ENCODE data around the gene FAN1. TPM values are rescaled to one million over a fixed set of nuclear protein-coding genes. Genes with fewer than 3 reads are reported as not detected.

The FAN1 gene
- total RNA-seq, 1 donor from 2014 or later, result 25.3 TPM

DNA sequence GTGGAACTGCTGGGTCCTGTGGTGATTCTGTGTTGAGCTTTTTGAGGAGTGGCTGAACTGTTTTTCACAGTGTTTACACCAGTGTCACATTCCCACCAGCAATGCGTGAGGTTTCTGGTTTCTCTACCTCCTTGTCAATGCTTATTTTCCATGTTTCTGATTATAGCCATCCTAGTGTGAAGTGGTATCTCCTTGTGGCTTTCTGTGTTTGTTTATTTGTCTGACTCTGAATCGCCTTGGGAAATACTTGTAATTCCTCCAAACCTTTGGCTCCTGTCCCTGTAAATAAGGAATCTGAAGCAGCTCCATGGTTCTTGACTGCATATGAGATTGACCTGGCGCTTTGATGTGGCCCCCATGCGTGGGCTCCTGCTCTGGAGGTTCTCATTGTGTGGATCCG is 20.6 kb downstream of the FAN1 start:
- H3K4me1 ChIP-seq, result peaks cover 52% of the 10 kb centered on the region
- H3K27ac ChIP-seq (replicated peaks), result peak overlapping the region; percentile 79
- H3K27me3 ChIP-seq (ENCODE audit: low read depth), result no peaks in the 10 kb centered on the region
- TF ChIP-seq, protein P1, sequence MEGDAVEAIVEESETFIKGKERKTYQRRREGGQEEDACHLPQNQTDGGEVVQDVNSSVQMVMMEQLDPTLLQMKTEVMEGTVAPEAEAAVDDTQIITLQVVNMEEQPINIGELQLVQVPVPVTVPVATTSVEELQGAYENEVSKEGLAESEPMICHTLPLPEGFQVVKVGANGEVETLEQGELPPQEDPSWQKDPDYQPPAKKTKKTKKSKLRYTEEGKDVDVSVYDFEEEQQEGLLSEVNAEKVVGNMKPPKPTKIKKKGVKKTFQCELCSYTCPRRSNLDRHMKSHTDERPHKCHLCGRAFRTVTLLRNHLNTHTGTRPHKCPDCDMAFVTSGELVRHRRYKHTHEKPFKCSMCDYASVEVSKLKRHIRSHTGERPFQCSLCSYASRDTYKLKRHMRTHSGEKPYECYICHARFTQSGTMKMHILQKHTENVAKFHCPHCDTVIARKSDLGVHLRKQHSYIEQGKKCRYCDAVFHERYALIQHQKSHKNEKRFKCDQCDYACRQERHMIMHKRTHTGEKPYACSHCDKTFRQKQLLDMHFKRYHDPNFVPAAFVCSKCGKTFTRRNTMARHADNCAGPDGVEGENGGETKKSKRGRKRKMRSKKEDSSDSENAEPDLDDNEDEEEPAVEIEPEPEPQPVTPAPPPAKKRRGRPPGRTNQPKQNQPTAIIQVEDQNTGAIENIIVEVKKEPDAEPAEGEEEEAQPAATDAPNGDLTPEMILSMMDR (IDR thresholded peaks at IDR 0.05; ENCODE audit: borderline replicate concordance), result no peak
- peaks cover 71% of the 10 kb centered on the region for H3K36me3 ChIP-seq
- DNase-seq, result no peak
- no peaks in the 10 kb centered on the region for H3K9me3 ChIP-seq (replicated peaks)
- intact Hi-C loops (cut with micrococcal nuclease), result no loop called here
- no peak overlapping the region for H3K4me3 ChIP-seq

DNA sequence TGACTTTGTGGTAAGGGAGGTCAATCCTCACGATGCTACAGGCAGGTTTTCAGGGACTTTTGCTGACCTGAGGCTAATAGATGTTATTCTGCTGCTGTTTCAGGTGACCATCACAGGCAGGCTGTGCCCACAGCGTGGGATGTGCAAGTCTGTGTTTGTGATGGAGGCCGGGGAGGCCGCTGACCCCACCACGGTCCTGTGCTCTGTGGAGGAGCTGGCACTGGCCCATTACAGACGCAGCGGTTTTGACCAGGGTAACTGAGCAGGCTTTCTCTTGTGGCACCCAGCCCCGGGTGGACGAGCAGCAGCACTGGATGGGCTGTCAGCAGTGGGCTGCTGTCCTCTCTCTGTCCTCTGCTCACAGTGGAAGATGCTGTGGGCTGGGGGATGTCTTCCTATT is 22.0 kb downstream of the FAN1 start:
- intact Hi-C loops (cut with micrococcal nuclease), result no loop called here
- DNase-seq, result no peak
- TF ChIP-seq, protein P1 (IDR thresholded peaks at IDR 0.05; ENCODE audit: borderline replicate concordance), result no peak
- Histone ChIP-seq H3K27ac (replicated peaks) (no peak overlapping the region), H3K36me3 (peaks cover 69% of the 10 kb centered on the region), H3K4me1 (peaks cover 41% of the 10 kb centered on the region), H3K4me3 (no peak overlapping the region), H3K27me3 (ENCODE audit: low read depth) (no peaks in the 10 kb centered on the region), H3K9me3 (replicated peaks) (no peaks in the 10 kb centered on the region)

DNA sequence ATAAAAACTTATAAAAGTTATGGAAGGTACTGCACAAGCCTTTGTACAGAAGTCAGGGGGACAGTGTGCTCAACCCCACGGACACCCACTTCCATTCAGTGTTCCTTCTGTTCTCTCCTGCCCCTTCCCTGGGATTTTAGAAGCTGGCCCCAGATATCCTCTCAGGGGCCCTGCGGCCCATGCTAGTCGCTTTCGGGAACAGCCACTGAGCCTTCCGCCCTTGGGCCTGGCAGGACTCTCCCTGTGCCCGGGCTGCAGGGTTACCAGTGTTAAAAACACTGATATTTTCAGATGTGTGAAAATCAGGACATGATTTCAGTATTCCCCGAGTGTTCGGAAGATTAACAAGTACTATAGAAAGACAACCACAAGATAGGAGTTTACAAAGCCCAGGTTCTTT is 22.4 kb downstream of the FAN1 start:
- Histone ChIP-seq H3K27ac (replicated peaks) (no peak overlapping the region), H3K4me1 (peaks cover 36% of the 10 kb centered on the region), H3K4me3 (no peak overlapping the region), H3K36me3 (peaks cover 69% of the 10 kb centered on the region), H3K9me3 (replicated peaks) (no peaks in the 10 kb centered on the region), H3K27me3 (ENCODE audit: low read depth) (no peaks in the 10 kb centered on the region)
- DNase-seq, result no peak
- intact Hi-C loops (cut with micrococcal nuclease), result no loop called here
- TF ChIP-seq, protein P1 (IDR thresholded peaks at IDR 0.05; ENCODE audit: borderline replicate concordance), result no peak

DNA sequence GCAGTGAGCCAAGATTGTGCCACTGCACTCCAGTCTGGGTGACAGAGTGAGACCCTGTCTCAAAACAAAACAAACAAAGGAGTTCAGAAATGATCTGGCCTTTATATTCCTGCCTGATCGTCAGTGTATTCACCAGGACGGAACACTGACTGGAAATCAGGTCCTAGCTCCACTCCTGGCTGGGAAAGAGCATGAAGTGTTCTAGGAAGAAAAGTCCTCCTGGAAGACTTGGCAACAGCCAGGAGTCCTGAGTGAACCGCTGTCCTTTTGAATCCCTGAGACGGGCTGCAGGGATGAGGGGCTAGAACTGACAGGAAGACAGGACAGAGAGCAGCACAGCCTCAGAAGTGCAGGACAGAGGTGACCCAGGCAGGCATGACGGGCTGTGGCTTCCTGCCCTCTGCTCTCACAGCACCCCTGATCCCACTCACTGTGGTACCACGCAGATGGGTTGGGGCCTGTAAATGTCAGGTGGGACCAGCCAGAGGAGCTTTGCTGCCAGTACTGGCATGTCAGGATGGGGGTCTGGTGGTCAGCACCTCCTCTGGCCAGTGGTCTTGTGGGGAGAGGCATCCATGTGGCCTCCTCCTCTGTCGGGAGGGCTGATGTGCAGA is 23.5 kb downstream of the FAN1 start:
- intact Hi-C loops (cut with micrococcal nuclease), result no loop called here
- Histone ChIP-seq H3K27ac (replicated peaks) (no peak overlapping the region), H3K36me3 (peaks cover 76% of the 10 kb centered on the region), H3K4me1 (peaks cover 25% of the 10 kb centered on the region), H3K4me3 (no peak overlapping the region), H3K27me3 (ENCODE audit: low read depth) (no peaks in the 10 kb centered on the region), H3K9me3 (replicated peaks) (no peaks in the 10 kb centered on the region)
- TF ChIP-seq, protein P1 (IDR thresholded peaks at IDR 0.05; ENCODE audit: borderline replicate concordance), result no peak
- no peak for DNase-seq

DNA sequence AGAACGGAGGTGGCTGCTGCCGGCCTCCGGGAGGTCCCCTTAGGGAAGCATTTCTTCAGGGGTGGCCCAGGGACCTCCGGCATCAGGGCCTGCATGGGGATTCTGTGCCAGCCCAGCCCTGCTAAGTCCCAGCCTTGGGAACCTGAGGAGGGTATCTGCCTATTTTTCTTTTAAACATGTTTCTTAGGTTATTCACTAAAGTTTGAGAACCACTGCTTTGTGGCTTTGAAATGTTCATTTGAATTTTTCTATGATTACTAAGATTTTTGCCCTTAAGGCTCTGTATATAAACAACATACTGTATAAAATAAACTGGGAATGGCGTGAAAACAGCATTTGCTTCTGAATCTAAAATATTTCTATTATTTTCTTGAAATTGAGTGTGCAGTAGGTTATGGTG is 24.4 kb downstream of the FAN1 start:
- intact Hi-C loops (cut with micrococcal nuclease), result no loop called here
- peaks cover 17% of the 10 kb centered on the region for H3K4me1 ChIP-seq
- DNase-seq, result no peak
- H3K9me3 ChIP-seq (replicated peaks), result no peaks in the 10 kb centered on the region
- H3K27me3 ChIP-seq (ENCODE audit: low read depth), result no peaks in the 10 kb centered on the region
- peaks cover 82% of the 10 kb centered on the region for H3K36me3 ChIP-seq
- H3K4me3 ChIP-seq, result no peak overlapping the region
- TF ChIP-seq, protein P1 (IDR thresholded peaks at IDR 0.05; ENCODE audit: borderline replicate concordance), result no peak
- no peak overlapping the region for H3K27ac ChIP-seq (replicated peaks)
